LHCN-M2 (cell line): ENCODE results near the gene TIMP2. TPM values are rescaled to one million over a fixed set of nuclear protein-coding genes. Genes with fewer than 3 reads are reported as not detected.
"Not testable (repeated sequence)": the region's sequence is repeated elsewhere in the genome, so short reads cannot be mapped to it uniquely, and the experiment has no call there.

ENCODE experiments used
- DNase-seq: peaks from one replicate; pipeline ENCODE4 v3.0.0-alpha.2; 2012; ENCODE audit warnings: low read depth
- total RNA-seq: library from RNA; depleted of rRNA; stranded (reverse); fragments of >200 nt; gene quantifications from 2 replicates; pipeline ENCODE4 v1.2.3, GENCODE V29; 2014

Gene TIMP2
- total RNA-seq, 1 experiment from 2014 or later: 127 TPM

DNA sequence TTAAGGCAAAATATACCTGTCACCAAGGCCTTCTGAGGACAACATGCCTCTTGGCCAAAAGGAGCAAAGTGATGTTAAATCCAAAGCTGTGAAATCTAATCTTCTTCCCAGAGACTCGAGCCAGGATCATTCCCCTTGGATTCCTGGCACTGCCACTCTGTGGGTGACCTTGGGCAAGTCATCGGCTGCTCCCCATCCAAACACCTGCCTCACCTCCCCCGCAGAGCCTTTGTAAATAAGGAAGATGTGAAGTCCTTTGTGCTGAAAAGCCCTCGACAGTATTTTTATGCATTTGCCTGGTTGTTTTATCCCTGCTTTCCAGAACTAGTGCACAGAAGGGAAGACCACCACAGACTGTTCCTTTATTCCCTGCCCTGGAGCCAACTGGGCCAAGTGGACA lies 16.8 kb downstream of the TIMP2 start:
- DNase-seq: no peak

DNA sequence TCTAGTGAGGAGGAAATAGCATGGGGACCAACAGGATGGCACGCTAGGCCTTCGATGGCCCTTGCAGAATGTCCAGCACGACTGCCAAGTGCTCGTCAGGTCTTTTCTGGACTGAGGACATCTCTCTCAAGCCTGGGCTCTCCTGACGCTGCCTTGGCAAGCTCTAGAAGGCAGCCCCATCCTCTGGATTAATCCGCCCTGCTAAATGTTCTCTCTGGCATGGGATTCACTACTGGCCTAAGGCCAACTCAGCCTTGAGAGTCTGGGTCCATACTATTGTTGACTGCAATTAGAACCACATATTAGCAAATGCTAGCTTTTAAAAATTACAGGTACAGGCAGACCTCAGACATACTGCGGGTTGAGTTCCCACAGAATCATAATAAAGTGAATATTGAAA lies 19.6 kb downstream of the TIMP2 start:
- no peak for DNase-seq

DNA sequence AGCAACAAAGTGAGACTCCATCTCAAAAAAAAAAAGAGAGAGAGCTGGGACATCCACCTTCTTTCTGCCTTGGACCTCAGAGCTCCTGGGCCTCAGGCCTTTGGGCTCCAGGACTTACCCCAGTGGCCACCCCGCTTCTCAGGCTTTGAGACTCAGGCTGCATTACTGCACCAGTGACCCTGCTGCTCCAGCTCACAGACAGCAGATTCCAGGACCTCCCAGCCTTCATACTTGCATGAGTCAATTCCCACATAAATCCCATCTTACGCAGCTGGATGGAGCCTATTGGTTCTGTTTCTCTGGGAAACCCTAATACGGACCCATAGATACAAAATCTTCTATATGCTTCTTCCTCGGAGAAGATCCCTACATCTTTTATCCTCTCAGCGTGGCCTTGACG lies 20.1 kb downstream of the TIMP2 start:
- DNase-seq: no peak

DNA sequence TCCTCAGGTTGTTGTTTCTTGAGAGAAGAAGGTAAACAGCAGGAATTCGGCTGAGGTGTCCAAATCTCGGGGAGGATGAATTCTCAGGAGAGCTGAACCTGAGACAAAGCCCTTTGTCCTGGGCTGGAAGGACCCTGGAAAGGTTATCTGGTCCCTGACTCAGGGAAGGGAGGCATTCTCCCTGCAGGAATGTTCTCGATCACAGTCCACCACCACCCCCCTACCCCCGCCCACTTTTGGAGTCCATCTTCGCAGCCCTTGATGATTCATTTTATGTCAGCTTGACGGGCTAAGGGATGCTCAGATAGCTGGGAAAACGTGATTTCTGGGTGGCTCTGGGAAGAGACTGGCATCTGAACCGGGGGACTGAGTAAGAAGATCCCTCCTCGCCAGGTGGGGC lies 20.8 kb downstream of the TIMP2 start:
- DNase-seq: no peak

DNA sequence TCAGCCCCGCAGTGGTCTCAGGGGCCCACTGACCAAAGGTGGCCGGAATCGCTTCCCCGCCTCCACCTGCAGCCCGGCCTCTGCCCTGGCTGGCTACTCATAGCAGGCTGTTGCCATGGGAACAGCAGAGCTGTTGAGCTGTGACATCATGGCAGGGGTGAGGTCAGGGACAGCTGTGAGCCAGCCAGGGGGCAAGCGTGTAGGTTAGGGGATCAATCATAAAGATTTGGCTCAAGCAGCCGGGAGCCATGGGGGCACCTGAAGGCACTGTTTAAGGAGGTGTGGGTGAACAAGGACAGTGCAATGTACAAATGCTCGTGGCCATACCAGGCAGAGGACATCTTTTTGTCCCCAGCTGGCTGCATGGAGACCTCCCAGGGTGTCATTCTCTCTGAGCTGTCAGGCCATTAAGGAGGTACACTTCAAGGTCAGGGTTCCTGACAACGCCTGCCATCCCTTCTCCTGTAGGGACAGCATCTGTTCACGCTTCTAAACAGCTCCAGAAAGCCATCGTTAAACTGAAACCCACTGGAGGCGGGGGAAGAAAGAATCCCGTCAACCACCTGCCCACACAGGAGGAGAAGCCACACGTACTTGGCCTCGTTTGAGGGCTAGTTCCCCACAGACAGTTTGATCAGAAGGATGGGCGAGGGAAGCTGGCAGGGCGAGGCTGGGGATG lies 21.9 kb downstream of the TIMP2 start, which contains the start of gene CEP295NL:
CEP295NL (minus strand) TSS at position 101 of the 679 bp plus-strand sequence. CDS start 1,373 bp downstream, outside the sequence.
- DNase-seq: peak; percentile 54

DNA sequence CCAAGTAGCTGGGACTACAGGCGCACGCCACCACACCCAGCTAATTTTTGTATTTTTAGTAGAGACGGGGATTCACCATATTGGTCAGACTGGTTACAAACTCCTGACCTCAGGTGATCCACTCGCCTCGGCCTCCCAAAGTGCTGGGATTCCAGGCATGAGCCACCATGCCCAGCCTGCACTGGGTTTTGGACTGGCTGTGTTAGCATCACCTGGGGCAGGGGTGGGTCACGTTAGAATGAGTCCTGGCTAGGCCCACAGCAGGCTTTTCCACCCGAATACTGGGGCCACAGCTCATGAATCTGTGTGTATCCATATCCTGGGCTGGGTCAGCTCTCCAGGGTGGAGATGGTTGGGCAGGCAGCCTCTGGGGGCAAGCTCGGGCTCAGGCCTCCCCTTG lies 23.0 kb downstream of the TIMP2 start:
- not testable (repeated sequence) for DNase-seq

DNA sequence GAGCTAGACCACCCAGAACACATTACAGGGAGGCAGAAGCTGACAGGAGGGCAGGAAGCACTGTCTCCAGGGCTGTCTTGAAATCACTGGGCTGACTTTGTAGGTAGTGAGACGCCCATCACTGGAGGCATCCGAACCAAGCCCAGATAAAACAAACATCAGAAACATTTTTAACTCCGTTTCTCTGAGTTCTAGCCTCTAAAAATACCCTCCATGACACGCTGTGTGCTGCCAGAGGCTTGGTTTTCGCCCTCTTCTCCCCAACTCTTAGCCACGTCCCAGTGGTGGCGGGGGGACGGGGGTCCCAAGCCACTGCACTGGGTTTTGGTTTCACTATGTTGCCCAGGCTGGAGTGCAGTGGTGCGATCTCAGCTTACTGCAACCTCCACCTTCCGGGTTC lies 23.4 kb downstream of the TIMP2 start:
- no peak for DNase-seq

DNA sequence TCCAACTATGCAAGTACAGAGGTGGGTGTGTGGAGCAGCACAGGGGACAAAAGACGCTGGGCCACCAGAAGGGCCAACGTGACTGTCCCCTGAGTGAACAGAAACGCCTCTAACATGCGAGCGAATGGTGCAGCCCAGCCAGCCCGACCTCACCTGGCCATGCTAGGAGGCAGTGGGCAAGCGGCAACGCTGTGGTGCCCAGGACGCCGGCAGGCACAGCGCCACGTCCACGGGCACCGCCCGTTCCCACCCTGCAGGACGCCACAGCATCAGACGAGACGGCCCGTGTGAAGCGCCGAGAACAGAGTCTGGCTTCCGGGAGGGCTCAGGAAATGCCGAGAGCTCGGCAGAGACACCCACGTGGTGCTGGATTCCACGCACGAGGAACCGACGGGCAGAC lies 24.4 kb downstream of the TIMP2 start:
- no peak for DNase-seq

DNA sequence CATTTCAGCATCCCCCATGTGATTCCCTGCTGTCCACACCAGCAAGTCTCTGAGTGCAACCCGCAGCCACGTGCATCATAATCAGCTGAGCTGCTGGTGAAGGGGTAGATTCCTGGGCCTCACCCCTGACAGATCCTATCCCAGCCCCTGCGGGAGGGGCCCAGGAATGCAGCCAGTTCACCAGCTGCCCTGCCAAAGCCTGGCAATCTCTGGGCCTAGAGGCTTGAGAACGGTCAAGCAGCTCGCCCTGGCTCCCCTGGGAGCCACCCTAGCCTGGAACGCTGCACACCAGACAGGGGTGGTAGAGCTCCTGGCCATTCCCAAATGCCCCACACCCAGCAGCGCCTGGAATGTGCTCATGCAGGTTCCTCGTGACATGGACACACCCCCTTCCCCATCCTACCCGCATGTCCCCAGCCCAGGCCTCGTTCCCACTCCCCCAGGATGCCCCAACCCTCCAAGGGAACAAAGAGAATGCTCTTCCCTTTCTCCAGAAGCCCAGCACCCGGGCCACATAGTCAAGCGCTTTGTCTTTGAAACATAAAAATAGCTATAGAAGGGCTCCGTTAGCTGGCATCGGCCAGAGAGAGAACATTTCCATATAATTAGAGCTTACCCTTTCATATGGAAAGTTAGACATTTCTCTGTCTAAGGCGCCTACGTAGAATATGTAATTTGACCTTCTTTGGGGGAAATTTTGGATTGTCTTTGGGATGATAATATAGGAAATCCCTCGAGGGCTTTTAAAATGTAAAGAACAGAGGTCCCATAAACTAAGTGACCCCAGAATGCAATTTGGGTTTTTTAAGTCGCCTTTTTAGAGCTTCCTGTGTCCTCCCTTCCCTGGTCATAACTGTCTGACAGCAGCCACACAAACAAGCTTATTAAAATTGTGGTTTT lies 25.6 kb downstream of the TIMP2 start:
- DNase-seq: peak; percentile 73

DNA sequence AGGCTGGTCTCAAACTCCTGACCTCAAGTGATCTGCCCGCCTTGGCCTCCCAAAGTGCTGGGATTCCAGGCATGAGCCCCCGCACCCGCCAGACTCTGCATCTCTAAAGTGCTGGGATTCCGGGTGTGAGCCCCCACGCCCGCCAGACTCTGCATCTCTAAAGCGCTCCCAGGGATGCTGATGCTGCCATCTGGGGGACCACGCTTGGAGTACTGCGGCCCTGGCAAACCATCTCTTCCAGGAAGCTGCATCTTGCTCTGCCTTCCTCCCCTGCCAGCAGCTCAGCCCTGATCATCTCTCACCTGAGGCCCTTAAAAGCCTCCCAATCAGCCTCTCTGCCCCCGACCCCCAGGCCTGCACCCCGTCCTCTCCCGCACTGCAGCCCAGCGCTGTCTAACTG lies 26.2 kb downstream of the TIMP2 start:
- no peak for DNase-seq

DNA sequence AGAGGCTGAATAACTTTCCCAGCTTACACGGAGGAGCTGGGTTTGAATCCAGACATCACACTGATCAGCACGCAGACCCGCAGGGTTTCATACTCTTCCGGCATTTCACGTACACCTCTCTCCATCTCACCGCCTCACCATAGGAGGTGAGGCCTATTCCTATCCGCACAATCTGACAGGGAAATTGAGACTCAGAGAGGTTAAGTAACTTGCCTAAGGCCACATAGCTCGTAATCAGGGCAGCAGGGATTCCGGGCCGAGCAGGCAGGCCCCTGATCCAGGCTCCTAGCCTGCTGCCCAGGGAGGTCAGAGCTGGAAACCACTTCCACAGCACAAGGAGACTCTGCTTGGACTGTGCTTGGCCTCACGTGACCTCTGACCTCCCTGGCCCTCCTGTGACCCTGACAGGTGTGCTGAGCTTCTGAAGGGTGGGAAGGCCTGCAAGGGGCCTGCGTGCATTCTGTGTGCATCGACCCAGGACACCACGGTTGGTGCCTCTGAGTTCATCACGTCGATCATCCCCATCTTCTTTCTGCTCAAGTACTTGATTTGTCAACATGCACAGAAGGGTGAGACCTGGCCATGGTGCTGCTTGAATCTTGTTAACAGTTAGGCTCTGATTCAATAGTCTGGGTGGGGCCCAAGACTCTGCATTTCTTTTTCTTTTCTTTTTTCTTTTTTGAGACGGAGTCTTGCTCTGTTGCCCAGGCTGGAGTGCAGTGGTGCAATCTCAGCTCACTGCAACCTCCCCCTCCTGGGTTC lies 26.9 kb downstream of the TIMP2 start:
- no peak for DNase-seq

DNA sequence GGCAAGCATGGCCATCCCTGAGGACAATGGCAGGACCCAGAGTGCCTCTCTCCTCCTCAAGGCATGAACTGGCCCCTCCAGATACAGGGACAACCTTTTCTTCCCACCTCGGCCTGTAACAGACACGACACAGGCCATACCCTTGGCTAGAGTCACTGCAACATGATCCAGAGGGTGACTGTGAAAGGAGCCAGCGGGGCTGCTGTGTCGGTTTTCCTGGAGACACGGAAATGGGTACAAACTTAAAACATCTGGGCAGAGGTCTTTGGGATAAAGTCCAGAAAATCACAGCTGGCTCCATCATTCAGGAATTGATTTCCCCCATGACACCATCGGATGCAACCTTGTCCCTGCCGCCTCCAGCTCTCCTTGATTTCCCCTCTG lies 27.5 kb downstream of the TIMP2 start:
- no peak for DNase-seq

DNA sequence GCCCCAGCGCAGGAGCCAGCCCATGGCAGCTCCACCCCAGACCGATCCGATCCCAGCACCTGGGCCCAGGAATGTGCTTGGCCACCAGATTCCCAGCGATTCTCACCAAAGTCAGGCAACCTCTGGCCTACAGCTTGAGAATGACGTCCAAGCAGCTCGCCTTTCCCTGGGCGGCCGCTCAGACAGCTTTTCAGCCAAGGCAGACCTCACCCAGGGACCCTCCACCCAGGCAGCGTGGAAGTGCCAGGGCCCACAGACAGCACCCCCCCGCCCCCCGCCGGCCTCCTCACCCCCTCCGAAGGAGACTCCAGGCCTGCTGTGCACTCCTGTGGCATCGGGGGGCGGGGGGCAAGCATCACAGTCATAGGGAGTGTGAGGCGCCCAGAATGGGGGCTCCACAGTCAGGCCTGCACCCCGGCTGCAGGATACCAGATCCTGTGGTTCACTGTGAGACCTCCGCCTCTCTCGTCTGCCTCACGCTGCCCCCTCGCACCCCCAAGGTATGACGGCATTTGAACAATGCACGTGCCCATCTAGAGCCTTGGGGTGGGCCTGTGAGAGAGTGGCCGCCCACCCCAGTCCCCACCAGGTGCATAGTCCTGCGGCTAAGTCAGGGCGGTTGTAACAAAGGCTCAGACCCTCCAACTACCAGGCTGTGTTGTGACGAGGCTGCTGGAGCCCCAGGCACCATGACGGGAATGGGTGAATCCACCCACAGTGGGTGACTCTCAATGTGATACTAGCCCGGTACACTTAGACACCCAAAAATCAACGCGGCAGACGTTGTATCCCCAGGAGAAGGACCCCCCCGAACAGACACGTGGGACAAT lies 28.1 kb downstream of the TIMP2 start:
- DNase-seq: no peak

DNA sequence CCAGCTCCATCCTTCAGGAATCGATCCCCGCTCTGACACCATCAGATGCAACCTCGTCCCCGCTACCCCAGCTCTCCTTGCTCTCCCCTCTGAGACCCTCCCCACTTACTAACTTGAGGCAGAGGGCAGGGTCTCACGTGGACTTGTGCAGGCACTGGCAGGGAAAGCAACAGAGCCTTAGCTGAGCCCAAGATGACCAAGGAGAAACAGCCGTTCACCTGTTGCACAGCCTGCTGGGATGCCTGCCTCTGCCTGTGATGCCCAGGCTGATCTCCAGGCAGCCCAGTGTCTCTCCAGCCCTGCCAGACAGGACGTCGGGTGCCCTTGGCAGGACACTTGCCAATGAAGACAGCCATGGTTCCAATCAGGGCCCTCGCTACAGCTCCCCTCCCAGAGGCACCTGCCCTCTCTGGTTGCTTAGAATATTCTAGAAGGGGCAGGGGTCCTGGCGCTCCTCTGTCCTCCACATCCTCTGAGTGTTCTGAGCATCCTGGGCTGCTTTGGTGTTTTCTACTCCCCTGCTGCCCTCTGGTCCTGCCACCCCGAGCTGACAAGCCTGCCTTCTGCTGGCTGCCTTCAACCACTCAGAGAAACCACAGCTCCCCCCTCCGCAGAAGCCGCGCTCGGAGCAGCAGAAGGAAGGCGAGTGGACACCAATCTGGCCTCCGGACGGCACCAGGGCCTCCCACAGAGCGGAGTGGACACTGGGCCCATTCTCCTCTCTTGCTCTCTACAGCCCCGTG lies 28.9 kb downstream of the TIMP2 start:
- DNase-seq: peak; percentile 34

DNA sequence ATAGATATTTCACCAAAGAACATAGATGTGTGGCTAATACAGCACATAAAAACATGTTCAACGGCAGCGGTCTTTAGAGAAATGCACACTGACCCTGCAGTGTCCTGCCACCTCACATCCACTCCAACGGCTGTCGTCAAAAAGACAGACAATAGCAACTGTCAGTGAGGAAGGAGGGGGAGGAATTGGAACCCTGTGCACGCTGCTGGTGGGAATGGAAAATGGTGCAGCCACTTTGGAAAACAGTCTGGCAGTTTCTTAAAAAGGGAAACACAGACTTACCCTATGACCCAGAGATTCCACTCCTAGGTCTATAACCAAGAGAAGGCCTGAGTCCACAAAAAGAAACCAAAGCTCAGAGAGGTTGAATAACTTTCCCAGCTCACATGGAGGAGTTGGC lies 29.9 kb downstream of the TIMP2 start:
- DNase-seq: peak; percentile 92

DNA sequence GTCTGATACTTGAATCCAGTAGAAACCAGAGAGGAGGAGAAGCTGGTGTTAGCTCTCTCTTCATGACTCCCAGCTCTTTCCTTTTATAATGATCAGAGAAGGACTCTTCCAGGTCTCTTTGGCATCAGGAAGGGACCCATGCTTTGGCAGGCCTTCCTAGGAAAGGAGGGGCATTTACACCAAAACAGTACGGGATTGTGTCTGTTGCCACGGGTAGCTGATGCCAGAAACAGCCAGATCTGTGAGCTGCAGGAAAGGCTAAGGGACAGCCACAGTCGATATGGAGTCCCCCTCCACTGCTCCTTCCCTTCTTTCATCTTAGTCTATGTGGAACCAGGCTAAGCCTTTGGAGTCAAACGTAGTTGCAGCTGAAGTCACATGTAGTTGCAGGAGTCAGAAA lies 31.5 kb downstream of the TIMP2 start:
- no peak for DNase-seq

DNA sequence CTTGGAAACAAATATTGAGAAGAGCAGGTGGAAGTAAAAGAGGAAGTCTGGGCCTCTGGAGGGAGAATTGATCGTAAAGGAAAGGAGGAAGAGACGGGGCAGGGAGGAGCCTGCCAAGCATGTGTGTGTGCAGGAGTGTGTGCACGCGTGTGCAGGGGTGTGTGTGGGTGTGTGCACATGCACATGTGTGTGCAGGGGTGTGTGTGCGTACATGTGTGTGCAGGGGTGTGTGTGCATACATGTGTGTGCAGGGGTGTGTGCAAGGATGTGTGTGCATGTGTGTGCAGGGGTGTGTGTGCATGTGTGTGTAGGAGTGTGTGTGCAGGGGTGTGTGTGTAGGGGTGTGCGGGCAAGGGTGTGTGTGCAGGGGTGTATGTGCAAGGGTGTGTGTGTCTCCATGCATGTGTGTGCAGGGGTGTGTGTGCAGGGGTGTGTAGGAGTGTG lies 32.2 kb downstream of the TIMP2 start:
- DNase-seq: no peak

DNA sequence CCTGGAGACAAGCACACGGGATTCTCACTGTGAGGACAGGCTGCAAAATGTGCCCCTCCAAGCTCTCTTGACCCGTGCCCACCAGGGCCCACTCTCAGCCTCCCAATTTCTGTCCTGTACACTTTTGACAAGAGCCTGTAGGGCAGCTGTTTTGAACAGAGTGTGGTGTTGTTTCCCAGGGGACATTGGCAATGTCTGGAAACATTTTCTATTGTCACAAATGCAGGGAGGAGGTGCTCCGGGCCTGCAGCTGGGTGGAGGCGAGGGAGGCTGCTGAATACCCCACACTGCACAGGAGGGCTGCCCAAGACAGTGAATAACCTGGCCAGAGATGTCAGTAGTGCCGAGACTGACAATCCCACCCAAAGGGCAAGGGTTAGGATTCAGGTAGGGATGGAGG lies 32.7 kb downstream of the TIMP2 start:
- DNase-seq: no peak

DNA sequence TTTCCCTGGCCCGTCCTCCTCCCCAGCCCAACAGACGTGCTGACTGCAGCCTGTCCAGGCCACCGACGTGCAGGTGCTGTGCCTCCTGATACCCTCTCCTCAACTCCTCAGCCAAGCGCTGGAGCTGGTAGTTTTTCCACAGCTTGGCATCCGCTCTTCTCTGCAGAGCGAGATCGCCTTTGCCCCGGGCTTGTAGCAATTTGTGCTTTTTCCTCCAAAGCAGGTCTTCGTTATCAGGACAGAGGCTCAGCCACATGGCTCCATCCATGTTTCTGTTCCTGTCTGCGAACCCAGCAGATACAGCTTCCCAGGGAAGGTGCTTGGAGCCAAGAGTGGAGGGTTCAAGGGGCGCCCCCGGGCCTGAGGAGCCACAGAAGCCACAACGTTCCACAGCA lies 33.1 kb downstream of the TIMP2 start:
- no peak for DNase-seq

DNA sequence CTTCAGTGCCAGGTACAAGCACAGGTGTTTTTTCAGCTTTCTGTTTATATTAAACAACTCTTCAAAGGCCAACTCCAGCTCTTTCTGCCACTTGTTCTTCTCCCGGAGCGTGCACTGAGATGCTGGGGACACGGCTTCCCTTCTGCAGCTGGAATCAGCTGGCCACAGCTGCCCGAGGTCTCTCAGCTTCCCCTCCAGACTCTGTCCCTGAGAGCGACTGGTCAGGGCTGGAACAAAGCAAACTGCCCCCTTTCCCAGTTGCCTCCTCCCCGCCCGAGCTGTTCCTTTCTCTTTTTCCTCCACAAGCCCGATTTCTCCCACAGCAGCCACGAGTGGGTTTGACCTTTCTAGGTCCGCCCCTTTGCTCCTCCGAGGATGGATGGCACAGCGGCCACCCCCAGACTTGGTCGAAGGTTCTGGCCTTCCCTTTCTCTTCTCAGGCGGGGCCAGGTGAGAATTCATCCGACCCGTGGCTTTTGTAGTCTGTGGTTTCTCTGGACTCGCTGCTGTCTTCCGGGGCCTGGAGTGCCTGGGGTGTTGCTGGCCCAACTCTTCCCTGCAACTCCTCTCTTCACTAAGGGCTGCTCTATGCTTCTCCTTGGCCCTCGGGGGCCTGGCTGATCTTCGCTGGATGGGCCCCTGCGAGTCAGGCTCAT lies 33.7 kb downstream of the TIMP2 start:
- no peak for DNase-seq
